Stomach (tissue), 4 donors: ENCODE results near the gene SENP7.

ENCODE experiments used
- POLR2AphosphoS5 ChIP-seq, 3 donors: sonication (generic); formaldehyde crosslinking; IDR thresholded peaks; one replicate each; pipeline ENCODE4 v1.6.1; 2016; ENCODE audit warnings: antibody characterized with exemption in 3 of 3
- TF ChIP-seq, protein P1 (sequence below), 7 experiments: fragments of 450-650 bp in 4 of 7; fragments of 200-600 bp in 3 of 7; sonication (generic) in 3 of 7; IDR thresholded peaks; one replicate each; pipeline ENCODE4 v1.5.1; 2016 to 2019; ENCODE audit warnings: antibody characterized with exemption in 7 of 7, control low read depth in 2 of 7, mild to moderate bottlenecking in 1 of 7

DNA sequence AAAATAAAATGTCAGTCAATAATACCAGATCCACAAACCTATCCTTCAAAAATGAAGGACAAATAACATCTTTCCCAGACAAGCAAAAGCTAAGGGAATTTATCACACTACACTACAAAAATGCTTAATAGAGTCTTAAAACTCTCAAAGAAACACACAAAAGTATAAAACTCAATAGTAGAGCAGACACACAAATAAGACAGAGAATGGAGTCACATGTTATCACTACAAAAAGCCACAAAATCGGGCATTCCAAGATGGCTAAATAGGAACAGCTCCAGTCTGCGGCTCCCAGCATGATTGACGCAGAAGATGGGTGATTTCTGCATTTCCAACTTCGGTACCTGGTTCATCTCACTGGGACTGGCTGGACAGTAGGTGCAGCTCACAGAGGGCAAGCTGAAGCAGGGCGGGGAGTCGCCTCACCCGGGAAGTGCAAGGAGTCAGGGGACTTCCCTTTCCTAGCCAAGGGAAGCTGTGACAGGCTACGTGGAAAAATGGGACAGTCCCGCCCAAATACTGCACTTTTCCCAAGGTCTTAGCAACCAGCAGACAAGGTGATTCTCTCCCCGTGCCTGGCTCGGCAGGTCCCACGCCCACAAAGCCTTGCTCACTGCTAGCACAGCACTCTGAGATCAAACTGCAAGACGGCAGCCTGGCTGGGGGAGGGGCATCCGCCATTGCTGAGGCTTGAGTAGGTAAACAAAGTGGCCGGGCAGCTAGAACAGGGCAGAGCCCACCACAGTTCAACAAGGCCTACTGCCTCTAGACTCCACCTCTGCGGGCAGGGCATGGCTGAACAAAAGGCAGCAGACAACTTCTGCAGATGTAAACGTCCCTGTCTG, 46.3 kb downstream of the SENP7 start:
- TF ChIP-seq, protein P1, sequence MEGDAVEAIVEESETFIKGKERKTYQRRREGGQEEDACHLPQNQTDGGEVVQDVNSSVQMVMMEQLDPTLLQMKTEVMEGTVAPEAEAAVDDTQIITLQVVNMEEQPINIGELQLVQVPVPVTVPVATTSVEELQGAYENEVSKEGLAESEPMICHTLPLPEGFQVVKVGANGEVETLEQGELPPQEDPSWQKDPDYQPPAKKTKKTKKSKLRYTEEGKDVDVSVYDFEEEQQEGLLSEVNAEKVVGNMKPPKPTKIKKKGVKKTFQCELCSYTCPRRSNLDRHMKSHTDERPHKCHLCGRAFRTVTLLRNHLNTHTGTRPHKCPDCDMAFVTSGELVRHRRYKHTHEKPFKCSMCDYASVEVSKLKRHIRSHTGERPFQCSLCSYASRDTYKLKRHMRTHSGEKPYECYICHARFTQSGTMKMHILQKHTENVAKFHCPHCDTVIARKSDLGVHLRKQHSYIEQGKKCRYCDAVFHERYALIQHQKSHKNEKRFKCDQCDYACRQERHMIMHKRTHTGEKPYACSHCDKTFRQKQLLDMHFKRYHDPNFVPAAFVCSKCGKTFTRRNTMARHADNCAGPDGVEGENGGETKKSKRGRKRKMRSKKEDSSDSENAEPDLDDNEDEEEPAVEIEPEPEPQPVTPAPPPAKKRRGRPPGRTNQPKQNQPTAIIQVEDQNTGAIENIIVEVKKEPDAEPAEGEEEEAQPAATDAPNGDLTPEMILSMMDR (IDR thresholded peaks at IDR 0.05) = no peak
- no peak for TF ChIP-seq POLR2AphosphoS5 (IDR thresholded peaks at IDR 0.05)
